GM18858 (cell line): ENCODE measurements around the gene RAB8B.

Source experiments
- ATAC-seq: cut with Tn5 transposase; IDR thresholded peaks from one replicate; pipeline ENCODE4 v1.9.1; 2021; ENCODE audit not compliant: unreplicated experiment

The RAB8B gene

GRCh38 chr15:63181648-63182047 is 7.8 kb upstream of the RAB8B start:
- ATAC-seq: no peak

GRCh38 chr15:63185206-63185605 is 4.2 kb upstream of the RAB8B start:
- ATAC-seq: no peak

- ATAC-seq: no peak
These were observed 3.3 kb upstream of the RAB8B start for GRCh38 chr15:63186065-63186464.

GRCh38 chr15:63187589-63188226 is 1.7 kb upstream of the RAB8B start:
- no peak for ATAC-seq

GRCh38 chr15:63188247-63188925 is 1.0 kb upstream of the RAB8B start:
- ATAC-seq: no peak

- ATAC-seq: no peak
These were observed 749 bp downstream of the RAB8B start for GRCh38 chr15:63189941-63190768.

GRCh38 chr15:63190769-63191649 is 1.6 kb downstream of the RAB8B start:
- ATAC-seq: no peak

- no peak for ATAC-seq
These were observed 2.7 kb downstream of the RAB8B start for GRCh38 chr15:63191895-63192618.

- no peak for ATAC-seq
These were observed 3.3 kb downstream of the RAB8B start for GRCh38 chr15:63192619-63193206.

- no peak for ATAC-seq
These were observed 4.9 kb downstream of the RAB8B start for GRCh38 chr15:63194302-63194701.

- no peak for ATAC-seq
These were observed 5.6 kb downstream of the RAB8B start for GRCh38 chr15:63194880-63195568.

GRCh38 chr15:63195569-63196015 is 6.2 kb downstream of the RAB8B start:
- ATAC-seq: no peak

- ATAC-seq: no peak
These were observed 7.4 kb downstream of the RAB8B start for GRCh38 chr15:63196842-63197241.

GRCh38 chr15:63197626-63198025 is 8.2 kb downstream of the RAB8B start:
- no peak for ATAC-seq

- no peak for ATAC-seq
These were observed 9.2 kb downstream of the RAB8B start for GRCh38 chr15:63198371-63199250.

- ATAC-seq: no peak
These were observed 11.3 kb downstream of the RAB8B start for GRCh38 chr15:63200464-63201249.

GRCh38 chr15:63202861-63203260 is 13.5 kb downstream of the RAB8B start:
- ATAC-seq: no peak
